ENCODE measurements around the gene ETF1. TPM values are rescaled to one million over a fixed set of nuclear protein-coding genes. Genes with fewer than 3 reads are reported as not detected.
A peak's percentile ranks its signal among the peaks of the same experiment; 100 is the strongest.

ETF1 gene
- total RNA-seq, 2 experiments from 2014 or later: 66.7 to 123 TPM

- Histone ChIP-seq H3K79me2 (ENCODE audit: insufficient read depth, low read depth, low read length) (no peaks in the 10 kb centered on the region), H3K27ac (ENCODE audit: low read depth, low read length, poor library complexity, severe bottlenecking) (no peak overlapping the region), H3K9me2 (ENCODE audit: insufficient read depth, low read length) (no peaks in the 10 kb centered on the region), H3K4me1 (ENCODE audit: insufficient read depth, low read length, poor library complexity, severe bottlenecking) (peaks cover 35% of the 10 kb centered on the region), H4K20me1 (ENCODE audit: insufficient read depth, low read length) (no peaks in the 10 kb centered on the region), H2AFZ (ENCODE audit: low read length) (peak overlapping the region; percentile 91), H3K36me3 (ENCODE audit: insufficient read depth, low read length) (no peaks in the 10 kb centered on the region), H3K4me3 (ENCODE audit: low read depth, low read length, poor library complexity, severe bottlenecking) (no peak overlapping the region), H3K4me2 (ENCODE audit: low read length) (peak overlapping the region; percentile 33), H3K9me3 (ENCODE audit: low read length) (no peaks in the 10 kb centered on the region)
- TF ChIP-seq CTCF (conservative IDR thresholded peaks at IDR 0.05; ENCODE audit: low read length): no peak
- TF ChIP-seq EZH2phosphoT487 (IDR thresholded peaks at IDR 0.05; ENCODE audit: borderline replicate concordance, low read depth, low read length): no peak
- BruUV-seq (replicated peaks): no TSS peak
- ChIA-PET POLR2A (no interaction called here), CTCF (ENCODE audit: unreplicated experiment) (interaction anchor here (0.7 kb wide), 1 partner anchor 46 kb away, joined by 3 read pairs; no protein-coding TSS in a partner anchor)
- DNase-seq (ENCODE audit: low spot score): no peak
- intact Hi-C loops (cut with micrococcal nuclease; ENCODE audit: unreplicated experiment): no loop called here
Observed at GRCh38 chr5:138458856-138459255, 84.2 kb downstream of the ETF1 start.

- no peaks in the 10 kb centered on the region for H3K9me2 ChIP-seq (ENCODE audit: insufficient read depth, low read length)
- no peak for DNase-seq (ENCODE audit: low spot score)
- intact Hi-C loops (cut with micrococcal nuclease; ENCODE audit: unreplicated experiment): no loop called here
- H2AFZ ChIP-seq (ENCODE audit: low read length): no peak overlapping the region; the same call in 1 of the 2 replicates
- H3K4me2 ChIP-seq (ENCODE audit: low read length): no peak overlapping the region
- H3K4me1 ChIP-seq (ENCODE audit: insufficient read depth, low read length, poor library complexity, severe bottlenecking): peaks cover 30% of the 10 kb centered on the region
- no peak for TF ChIP-seq CTCF (conservative IDR thresholded peaks at IDR 0.05; ENCODE audit: low read length)
- no peak for TF ChIP-seq EZH2phosphoT487 (IDR thresholded peaks at IDR 0.05; ENCODE audit: borderline replicate concordance, low read depth, low read length)
- no peaks in the 10 kb centered on the region for H3K79me2 ChIP-seq (ENCODE audit: insufficient read depth, low read depth, low read length)
- H3K9me3 ChIP-seq (ENCODE audit: low read length): no peaks in the 10 kb centered on the region
- CTCF ChIA-PET (ENCODE audit: unreplicated experiment): no interaction called here
- no peak overlapping the region for H3K4me3 ChIP-seq (ENCODE audit: low read depth, low read length, poor library complexity, severe bottlenecking)
- no peaks in the 10 kb centered on the region for H4K20me1 ChIP-seq (ENCODE audit: insufficient read depth, low read length)
- no peaks in the 10 kb centered on the region for H3K36me3 ChIP-seq (ENCODE audit: insufficient read depth, low read length)
- no TSS peak for BruUV-seq (replicated peaks)
- no peak overlapping the region for H3K27ac ChIP-seq (ENCODE audit: low read depth, low read length, poor library complexity, severe bottlenecking)
- POLR2A ChIA-PET: no interaction called here
Observed at GRCh38 chr5:138458384-138458783, 84.7 kb downstream of the ETF1 start.

- Histone ChIP-seq H3K4me1 (ENCODE audit: insufficient read depth, low read length, poor library complexity, severe bottlenecking) (peaks cover 28% of the 10 kb centered on the region), H3K9me2 (ENCODE audit: insufficient read depth, low read length) (no peaks in the 10 kb centered on the region), H2AFZ (ENCODE audit: low read length) (no peak overlapping the region; the same call in 1 of the 2 replicates), H3K9me3 (ENCODE audit: low read length) (no peaks in the 10 kb centered on the region), H3K79me2 (ENCODE audit: insufficient read depth, low read depth, low read length) (no peaks in the 10 kb centered on the region), H4K20me1 (ENCODE audit: insufficient read depth, low read length) (no peaks in the 10 kb centered on the region), H3K4me3 (ENCODE audit: low read depth, low read length, poor library complexity, severe bottlenecking) (no peak overlapping the region), H3K4me2 (ENCODE audit: low read length) (no peak overlapping the region), H3K36me3 (ENCODE audit: insufficient read depth, low read length) (no peaks in the 10 kb centered on the region), H3K27ac (ENCODE audit: low read depth, low read length, poor library complexity, severe bottlenecking) (no peak overlapping the region)
- POLR2A ChIA-PET: no interaction called here
- TF ChIP-seq CTCF (conservative IDR thresholded peaks at IDR 0.05; ENCODE audit: low read length) (no peak), EZH2phosphoT487 (IDR thresholded peaks at IDR 0.05; ENCODE audit: borderline replicate concordance, low read depth, low read length) (no peak)
- intact Hi-C loops (cut with micrococcal nuclease; ENCODE audit: unreplicated experiment): no loop called here
- CTCF ChIA-PET (ENCODE audit: unreplicated experiment): no interaction called here
- no peak for DNase-seq (ENCODE audit: low spot score)
- no TSS peak for BruUV-seq (replicated peaks)
Observed at GRCh38 chr5:138457531-138458275, 85.3 kb downstream of the ETF1 start.
